Hypothalamus (tissue), 51 donors: ENCODE measurements around the gene COLGALT1.
"Not testable (repeated sequence)": the region's sequence is repeated elsewhere in the genome, so short reads cannot be mapped to it uniquely, and the experiment has no call there.

Experiments used
- DNase-seq, 51 donors: peaks; one replicate each; lab custom pipeline; 2025; lab: John Stamatoyannopoulos, UW

Gene COLGALT1

GRCh38 chr19:17555480-17555928, at the start of gene COLGALT1:
Gene COLGALT1, plus strand, starts transcription at chr19:17555649. Its CDS starts 65 bp downstream, at chr19:17555714.
- DNase-seq, result peak; percentile 46 to 99 (median 92)

- no peak for DNase-seq
These were observed 48.7 kb upstream of the COLGALT1 start for GRCh38 chr19:17506745-17507144.

GRCh38 chr19:17508558-17508933, 46.9 kb upstream of the COLGALT1 start:
- not testable (repeated sequence) for DNase-seq

GRCh38 chr19:17510220-17510993, 45.0 kb upstream of the COLGALT1 start:
- peak in 1 of 51 donors; percentile 6 for DNase-seq

GRCh38 chr19:17511724-17512573, 43.5 kb upstream of the COLGALT1 start:
- DNase-seq, result peak; percentile 62 to 98 (median 86)

GRCh38 chr19:17512574-17512939, 42.9 kb upstream of the COLGALT1 start:
- no peak for DNase-seq

GRCh38 chr19:17515408-17516149, 39.9 kb upstream of the COLGALT1 start:
- DNase-seq, result no peak

- no peak for DNase-seq
These were observed 37.6 kb upstream of the COLGALT1 start for GRCh38 chr19:17517898-17518297.

GRCh38 chr19:17518654-17519053, 36.8 kb upstream of the COLGALT1 start:
- DNase-seq, result not testable (repeated sequence)

GRCh38 chr19:17519967-17520366, 35.5 kb upstream of the COLGALT1 start:
- DNase-seq, result no peak

- peak in 2 of 51 donors; percentile 37 to 45 for DNase-seq
These were observed 34.6 kb upstream of the COLGALT1 start for GRCh38 chr19:17520865-17521264.

- DNase-seq, result peak in 27 of 51 donors; percentile 7 to 61 (median 28)
These were observed 32.2 kb upstream of the COLGALT1 start for GRCh38 chr19:17522988-17523872.

GRCh38 chr19:17524651-17525050, 30.8 kb upstream of the COLGALT1 start:
- no peak for DNase-seq

- no peak for DNase-seq
These were observed 30.3 kb upstream of the COLGALT1 start for GRCh38 chr19:17525141-17525540.

- DNase-seq, result no peak
These were observed 28.5 kb upstream of the COLGALT1 start for GRCh38 chr19:17526922-17527321.

- no peak for DNase-seq
These were observed 28.1 kb upstream of the COLGALT1 start for GRCh38 chr19:17527326-17527725.

- no peak for DNase-seq
These were observed 26.8 kb upstream of the COLGALT1 start for GRCh38 chr19:17528610-17529009.

GRCh38 chr19:17529239-17530158, 25.9 kb upstream of the COLGALT1 start:
- no peak for DNase-seq

- no peak for DNase-seq
These were observed 24.9 kb upstream of the COLGALT1 start for GRCh38 chr19:17530586-17530985.
